ENCODE measurements around the gene CD81.

CD81 gene

DNA sequence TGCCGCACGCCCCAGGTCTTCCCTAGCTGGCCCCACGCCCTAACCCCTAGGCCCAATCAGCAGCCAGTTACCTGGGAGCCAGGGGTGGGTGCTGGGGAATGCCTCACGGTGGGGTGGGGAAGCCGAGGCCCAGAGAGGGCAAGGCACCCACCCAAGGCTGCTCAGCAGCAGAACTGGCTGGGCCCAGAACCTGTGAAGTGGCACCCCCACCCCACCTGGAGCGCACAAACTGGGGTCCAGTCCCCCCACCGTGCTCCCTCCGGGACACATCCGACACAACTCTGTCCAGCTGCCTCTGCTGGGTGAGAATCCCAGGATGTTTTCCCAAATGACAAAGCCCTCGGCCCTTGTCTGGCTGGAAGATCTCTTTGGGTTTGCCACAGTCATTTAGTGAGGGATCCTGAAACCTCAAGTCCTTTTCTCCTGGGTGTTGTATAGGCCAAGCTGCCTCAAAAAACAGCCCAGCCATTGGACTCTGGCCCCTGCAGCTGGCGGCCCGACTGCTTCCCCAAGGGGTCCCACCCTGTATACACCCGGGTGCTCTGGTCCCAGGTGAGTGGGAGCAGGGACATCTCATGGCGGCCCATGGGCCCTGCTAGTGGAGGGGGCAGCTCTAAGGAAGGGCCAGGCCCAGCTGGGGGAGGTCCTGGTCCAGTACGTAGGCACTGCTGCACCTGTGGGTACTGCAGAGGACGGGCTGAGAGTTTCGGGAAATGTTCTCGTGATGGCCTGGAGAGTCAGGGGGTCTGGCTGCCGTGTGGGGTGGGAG lies 44.3 kb downstream of the CD81 start:
- no peak for DNase-seq (ENCODE audit: low spot score)

DNA sequence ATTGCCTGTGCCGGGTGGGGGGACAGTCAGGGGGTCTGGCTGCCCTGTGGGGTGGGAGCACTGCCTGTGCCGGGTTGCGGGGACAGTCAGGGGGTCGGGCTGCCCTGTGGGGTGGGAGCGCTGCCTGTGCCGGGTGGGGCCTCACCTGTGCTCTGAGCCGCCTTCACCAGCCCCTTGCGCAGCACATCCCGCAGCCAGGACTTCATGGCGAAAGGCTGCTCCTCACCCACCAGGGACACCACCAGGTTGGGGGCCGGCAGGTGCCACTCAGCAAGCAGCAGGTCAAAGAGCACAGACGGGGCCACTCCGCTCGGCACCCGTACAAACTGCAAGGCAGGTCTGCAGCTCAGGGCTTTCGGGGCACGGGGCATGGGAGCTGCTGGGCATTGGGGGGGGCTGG lies 44.9 kb downstream of the CD81 start:
- no peak for DNase-seq (ENCODE audit: low spot score)

DNA sequence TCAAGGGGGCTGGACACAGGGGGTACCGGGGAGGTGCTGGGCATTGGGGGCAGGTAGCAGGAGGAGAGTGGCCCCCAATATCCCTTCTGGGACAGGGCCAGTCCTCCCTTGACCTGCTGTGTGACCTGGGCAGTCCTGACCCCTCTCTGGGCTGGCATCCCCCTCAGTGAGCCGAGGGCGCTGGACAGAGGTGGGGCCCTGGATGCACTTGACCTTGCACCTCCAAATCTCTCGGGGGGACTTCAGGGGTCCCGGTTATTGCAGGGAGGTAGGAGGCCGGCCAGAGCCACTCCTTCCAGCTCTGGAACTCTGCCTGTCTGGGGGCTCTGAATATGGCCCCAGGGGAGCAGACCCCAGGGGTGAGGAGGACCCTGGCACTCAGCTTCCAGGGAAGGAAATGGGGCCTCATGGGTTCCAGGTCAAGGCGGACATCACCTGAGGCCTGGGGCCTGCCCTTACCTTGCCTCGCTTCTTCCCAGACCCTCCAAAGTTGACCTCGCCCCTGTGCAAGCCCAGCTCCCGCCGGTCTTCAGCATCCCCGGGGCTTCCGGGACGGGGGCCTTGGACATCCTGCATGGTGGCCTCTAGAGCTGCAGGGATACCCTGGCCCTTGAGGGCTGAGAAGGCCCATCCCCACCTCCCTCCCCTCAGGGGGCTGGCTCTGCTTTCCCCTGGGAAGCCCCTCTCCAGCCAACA lies 45.5 kb downstream of the CD81 start:
- no peak for DNase-seq (ENCODE audit: low spot score)

DNA sequence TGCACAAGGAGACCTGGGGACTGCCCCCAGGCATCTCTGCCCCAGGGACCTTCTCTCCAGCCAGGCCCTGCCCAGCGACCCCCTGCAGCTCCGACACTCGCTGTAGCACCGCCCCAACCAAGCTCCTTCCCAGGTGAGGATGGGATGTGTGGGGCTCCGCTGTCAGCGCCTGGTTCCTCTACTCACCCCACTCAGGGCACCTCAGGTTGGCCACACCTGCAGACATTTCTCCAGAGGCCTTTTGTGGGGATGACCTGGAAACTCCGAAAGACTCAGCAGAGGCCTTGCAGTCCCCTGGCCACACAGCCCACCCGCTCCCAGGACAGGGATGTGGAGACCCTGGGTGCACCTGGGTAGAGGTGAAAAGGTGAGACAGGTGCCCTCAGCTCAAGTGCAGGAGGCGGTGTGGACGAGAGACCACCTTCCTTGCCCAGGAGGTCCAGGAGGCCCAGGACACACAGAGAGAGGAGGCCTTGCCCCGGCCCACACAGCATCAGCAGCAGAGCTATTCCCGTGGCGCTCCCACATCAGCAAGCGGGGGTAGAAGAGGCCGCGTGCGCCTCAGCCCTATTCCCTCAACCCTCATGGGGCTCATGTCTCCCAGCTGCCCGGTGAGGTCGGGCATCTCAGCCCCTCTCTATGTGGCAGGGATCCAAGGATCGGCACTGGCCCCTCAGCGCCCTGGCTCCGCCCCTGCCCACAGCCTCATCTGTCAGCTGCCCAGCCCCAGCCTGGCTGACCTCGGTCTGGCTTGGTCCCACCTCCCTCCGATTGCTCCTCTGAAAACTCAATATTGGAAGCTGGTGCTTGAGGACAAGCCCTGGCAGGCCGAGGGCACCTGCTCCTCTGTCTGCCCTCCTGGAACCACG lies 46.3 kb downstream of the CD81 start:
- DNase-seq (ENCODE audit: low spot score), result no peak

DNA sequence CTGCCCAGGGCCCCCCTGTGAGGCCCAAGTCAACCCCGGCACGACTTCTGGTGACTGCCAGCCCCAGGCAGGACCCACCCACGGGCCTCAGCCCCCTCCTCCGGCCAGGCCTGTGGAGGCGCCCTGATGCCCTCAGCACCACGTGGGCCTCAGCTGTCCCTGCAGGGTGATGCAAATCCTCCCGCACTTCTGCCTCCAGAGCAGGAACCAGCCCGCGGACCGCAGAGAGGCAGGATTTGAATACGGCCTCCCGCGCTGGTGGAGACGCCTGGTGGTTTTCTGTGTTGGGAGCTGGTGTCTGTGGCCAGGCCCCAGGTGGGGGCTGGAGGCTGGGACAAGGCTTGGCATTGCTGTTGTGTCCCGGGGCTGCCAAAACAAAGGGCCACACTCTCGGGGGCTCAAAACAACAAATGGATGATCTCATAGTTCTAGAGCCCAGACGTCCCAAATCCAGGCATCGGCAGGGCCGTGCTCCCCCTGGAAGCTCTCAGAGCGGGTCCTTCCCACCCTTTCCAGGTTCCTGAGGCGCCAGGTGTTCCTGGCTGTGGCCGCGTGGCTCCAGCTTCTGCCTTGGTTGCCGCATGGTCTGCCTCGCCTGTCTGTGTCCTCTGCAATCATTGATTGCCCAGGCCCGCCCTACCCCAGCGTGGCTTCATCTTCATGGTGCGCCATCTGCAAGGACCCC lies 47.8 kb downstream of the CD81 start:
- DNase-seq (ENCODE audit: low spot score), result no peak

DNA sequence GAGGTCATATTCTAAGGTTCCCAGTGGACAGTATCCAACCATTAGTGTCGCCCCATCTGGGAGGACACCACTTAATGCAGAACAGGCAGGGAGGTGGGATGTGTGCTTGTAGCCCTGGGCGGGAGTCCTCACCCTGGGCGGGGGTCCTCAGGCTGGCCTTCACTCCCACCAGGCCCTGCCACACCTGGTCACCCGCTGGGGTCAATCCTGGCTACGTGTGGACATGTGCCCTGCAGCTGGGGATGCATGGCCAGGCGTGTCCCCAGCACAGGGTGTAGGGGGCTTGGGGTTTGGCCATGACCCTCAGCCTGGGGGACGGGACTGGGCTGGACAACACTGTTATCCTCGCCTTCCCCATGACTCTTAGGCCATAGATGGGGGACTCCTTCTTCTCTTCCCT lies 48.4 kb downstream of the CD81 start:
- no peak for DNase-seq (ENCODE audit: low spot score)

DNA sequence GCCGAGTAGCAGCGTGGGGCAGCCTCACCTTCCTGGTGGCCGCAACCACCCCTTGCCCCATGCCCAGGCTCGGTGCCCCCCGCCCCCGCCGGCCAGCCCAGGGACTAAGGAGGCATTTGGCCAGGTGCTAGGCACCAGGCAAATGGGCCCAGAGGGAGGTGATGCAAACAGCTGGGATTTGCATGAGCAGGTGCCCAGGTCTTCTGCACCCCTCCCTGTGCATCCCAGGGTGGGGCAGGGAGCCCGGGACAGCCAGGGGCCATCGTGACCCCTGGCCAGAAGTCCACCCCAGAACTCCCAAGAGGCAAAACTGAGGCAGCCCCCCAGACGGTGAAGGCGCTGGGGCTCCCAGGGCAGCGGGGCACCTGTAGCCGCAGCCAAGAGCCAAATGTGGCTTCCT lies 49.1 kb downstream of the CD81 start:
- DNase-seq (ENCODE audit: low spot score), result no peak

DNA sequence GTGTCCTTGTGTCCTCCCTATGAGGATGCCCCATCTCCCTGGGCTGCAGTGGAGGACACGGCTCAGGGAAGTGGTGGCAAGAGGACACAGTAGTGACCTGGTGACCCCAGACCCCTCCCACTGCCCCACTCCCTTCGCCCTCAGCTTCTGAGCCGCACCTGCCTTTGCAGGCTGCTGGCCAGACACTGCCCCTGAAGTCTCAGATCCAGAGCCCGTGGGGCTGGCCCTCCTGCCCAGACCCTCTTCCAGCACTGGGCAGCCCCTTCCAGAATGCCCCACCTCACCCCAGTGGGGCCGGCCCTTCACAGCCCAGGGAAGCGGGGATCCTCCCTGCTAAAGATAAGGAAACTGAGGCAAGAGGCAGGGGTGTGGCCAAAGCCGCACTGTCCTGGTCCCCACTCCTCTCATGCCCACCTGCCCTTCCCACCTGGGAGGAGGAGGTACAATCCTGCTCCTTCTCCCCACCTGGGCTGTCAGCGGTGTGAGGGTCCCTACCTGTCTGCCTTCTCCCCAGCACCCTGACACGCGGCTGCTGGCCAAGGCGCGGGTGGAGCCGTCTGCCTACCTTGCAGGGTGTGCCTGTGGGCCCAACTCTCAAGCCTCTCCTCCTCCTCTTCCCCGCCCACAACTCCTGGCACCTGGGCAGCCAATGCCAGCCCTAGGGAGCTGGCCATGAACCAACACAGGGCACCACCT lies 49.9 kb downstream of the CD81 start:
- DNase-seq (ENCODE audit: low spot score), result no peak

DNA sequence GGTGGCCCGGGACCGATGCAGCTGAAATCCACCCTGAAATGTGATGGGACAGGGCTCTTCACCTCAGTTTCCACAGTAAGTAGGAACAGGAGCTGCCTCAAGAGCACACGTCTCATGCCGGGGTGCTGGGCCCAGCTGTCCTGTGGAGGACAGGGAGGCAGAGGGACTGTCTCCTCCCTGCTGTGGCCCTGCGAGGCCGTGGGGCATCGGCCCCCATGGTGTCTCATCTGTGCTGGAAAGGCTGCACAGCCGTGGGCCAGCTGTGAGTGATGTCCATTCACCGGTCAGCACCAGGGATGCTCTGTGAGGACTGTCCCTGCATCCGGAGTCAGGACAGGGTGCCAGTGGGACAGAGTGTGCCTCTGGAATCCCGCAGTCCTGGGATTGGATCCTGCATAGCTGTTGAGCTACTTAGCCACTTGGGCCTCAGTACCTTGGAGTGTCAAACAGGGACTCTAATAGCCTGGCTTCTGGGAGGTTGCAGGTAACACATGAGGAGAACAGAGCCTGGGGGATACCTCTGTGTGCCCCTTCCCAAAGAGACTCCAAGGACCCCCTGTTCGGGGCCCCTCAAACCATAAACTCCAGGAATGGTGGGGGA lies 50.7 kb downstream of the CD81 start:
- no peak for DNase-seq (ENCODE audit: low spot score)

DNA sequence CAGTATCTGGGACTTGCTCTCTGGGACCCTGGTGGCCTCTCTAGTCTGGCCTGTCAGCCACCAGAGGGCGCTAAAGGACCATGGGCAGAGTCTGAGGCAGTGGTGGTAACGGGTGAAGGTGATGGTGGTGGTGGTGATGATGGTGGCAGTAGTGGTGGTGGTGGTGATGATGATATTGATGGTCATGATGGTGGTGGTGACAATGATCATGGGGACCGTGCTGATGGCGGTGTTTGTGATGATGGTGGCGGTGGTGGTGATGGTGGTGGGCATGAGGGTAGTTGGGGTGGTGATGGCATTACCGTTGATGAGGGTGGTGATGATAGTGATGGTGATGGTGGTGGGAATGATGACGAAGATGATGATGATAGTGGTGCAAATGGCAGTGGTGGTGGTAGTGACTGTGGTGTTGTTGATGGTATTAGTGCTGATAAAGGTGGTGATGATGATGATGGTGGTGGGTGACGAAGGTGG lies 51.2 kb downstream of the CD81 start:
- DNase-seq (ENCODE audit: low spot score), result peak; percentile 83

DNA sequence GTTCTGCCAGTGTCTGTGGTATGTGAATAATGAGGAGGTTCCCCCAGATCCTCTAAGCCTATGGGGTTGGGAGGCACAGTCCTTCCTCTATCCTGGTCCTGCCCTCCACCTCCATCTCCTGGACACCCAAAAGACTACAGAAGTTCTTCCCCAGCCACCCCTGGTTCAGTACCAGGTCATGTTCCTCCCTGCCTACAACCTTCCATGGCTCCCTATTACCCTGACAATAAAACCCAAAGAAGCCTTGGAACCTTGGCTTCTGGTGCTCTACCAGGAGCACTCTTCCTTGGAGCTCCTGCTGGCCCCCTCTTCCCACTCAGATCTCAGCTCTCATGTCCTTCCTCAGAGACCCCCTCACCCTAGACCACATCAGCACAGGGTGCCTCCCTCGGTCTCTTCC lies 54.3 kb downstream of the CD81 start:
- no peak for DNase-seq (ENCODE audit: low spot score)

DNA sequence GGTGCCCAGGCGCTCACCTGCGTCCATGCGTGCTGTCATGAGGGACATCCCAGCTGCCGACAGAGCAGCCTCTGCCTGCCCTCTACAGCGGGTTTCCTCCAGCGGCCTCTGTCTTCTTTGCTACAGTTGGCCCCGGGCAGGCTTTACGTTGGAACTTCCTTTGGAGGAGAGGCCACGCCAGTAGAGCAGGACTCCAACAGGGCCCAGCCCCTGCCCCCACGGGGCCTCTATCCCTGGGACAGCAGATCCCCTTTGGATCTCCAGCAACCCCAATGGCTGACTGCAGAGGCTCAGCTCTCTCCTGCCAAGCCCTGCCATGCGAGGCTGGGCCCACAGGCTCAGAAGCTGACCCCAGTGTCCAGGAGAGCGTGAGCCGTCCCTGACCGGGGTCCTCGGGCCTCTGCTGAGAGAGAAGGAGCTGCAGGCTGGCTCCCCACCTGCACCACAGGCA lies 55.1 kb downstream of the CD81 start:
- no peak for DNase-seq (ENCODE audit: low spot score)

DNA sequence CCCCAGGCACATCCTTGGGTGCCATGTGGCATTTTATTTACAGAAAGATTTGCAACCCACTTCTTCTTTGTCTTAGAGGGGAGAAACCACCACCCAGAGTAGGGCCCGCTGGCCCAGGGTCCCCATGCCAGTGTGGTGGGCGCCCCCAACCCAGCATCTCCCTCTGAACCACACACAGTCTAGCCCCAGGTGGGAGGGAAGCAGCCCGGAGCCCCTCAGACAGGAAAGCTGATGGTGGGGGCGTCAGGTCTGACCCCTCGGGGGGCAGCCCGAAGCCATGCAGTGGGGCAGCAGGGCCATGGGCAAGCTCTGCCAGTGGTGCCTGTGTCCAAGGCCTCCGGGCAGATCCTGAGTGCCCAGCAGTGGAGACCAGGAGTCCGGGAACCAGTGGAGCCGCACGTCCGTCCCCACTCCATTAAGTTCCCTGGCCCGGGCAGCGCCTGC lies 55.5 kb downstream of the CD81 start:
- DNase-seq (ENCODE audit: low spot score), result no peak

DNA sequence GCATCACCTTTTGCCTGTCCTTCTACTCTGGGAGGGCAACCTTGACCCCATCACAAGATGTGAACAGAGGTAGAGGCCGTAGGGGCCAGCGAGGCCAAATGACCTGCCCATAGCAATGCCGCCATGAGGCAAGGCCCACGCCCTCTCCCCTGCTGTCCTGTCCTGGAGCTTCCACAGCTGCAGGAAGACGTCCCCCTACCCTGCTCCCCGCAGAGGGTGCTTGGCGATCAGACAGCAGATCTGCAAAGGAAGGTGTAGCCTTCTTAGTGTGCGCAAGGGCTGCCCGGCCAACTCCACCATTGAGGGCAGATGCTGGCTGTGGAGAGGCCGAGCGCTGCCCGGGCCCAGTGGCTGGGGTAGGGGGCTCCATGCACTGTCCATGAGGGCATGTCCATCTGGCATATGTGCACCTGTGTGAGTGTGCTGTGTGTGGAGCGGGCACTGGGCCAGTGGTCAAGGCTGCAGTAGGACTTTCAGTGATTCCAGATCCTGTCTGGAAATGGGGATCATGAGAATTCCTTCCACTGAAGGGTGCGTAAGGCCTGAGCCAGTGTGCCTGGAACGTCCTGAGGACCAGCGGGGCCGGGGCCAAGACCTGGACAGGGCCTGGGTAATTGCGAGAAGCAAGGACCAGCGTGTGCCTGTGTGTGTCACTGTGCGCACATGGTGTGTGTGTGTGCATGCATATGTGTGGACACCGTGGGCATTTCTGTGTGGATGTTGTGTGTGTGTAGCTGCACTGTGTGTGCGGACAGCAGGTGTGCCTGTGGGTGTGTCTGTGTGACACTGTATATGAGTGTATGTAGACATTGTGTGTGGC lies 56.2 kb downstream of the CD81 start:
- DNase-seq (ENCODE audit: low spot score), result no peak

DNA sequence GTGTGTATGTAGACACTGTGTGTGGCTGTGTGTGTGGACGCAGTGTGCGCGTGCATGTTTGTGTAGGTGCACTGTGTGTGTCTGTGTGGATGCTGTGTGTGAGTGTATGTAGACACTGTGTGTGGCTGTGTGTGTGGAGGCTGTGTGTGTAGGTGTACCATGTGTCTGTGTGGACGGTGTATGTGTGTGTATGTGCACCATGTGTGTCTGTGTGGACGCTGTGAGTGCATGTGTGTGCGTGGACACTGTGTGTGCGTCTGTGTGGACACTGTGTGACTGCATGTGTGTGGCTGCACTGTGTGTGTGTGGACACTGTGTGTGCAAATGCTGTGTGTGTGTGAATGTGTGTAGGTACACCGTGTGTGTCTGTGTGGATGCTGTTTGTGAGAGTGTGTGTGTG lies 56.9 kb downstream of the CD81 start:
- no peak for DNase-seq (ENCODE audit: low spot score)

DNA sequence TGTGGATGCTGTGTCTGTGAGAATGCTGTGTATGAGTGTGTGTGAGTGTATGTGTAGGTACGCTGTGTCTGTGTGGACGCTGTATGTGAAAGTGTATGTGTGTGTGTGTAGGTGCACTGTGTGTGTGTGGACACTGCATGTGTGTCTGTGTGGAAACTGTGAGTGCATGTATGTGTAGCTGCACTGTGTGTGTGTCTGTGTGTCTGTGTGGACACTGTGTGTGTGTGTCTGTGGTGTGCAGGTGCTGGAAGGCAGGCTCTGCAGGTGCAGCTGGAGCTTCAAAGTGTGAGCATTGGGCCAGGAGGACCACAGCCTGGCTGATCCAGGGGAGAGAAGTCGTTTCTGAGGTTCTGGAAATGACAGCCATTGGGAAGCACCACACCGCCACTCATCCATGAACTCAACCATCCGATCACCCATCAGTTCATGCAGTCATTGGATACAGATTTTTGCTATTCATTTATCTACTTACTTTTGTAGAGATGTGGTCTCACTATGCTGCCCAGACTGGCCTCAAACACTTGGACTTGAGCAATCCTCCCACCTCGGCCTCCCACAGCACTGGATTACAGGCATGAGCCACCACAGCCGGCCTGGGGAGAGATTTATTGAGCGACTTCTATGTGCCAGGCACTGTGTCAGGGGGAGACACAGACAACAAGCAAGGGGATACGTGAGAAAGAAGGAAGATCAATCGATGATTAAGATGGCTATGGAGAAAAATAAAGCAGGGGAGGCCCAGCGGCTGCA lies 57.6 kb downstream of the CD81 start:
- no peak for DNase-seq (ENCODE audit: low spot score)

DNA sequence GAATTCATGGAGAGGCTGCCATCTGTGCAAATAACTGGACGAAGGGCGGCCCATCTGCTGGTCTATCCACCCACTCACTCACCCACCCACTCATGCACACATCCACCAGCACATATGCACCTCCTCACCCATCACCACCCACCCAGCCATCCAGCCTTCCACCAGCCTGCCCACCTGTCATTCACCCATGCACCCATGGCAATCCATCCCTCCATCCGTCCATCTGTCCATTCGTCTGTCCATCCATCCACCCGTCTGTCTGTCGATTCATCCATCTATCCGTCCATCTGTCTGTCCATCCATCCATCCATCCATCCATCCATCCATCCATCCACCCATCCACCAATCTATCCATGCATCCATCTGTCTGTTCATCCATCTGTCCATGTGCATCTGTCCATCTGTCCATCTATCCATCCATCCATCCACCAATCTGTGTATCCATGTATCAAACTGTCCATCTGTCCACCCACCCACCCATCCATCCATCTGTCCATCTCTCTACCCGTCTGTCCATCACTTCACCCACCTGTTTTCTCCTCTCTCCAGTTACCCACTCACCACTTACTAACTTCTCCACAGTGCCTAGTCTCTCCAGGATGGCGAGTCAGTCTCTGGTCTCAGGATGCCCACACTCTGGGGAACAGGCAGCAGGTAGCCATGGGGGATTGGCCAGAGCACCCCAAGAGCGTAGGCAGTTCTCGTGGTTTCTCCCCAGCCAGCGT lies 58.3 kb downstream of the CD81 start:
- no peak for DNase-seq (ENCODE audit: low spot score)

DNA sequence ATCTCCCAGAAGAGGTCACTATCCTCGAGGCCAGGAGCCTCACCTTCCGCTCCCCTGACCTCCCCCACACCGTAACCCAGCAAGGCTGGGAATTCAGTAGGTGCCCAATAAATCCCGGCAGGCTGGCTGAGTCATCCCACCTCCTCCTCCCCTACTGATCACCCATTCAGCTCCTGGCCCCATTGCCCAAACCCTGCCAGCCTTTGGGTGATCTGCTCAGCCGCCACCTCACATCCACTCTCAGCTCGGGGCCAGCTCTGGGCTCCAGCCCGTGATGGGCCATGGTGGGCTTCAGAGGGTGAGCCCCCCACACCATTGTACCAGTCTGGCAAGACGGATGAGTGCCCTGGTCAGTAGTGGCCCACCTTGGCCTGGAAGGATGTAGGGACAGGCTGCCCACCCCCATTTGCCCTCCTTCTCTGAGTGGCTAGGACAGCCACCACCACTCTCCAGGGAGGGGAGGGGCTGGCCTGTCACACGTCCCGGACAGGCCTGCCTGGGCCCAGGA lies 59.0 kb downstream of the CD81 start:
- DNase-seq (ENCODE audit: low spot score), result no peak
